NCI-H1417 treated with DMSO at 0.1 percent for 48 hours (cell line): Measurements from ENCODE around the gene TBL3.

ENCODE experiments used
- DNase-seq: peaks from one replicate; lab custom pipeline; 2025; lab: John Stamatoyannopoulos, UW

TBL3 gene

GRCh38 chr16:1982991-1983543 lies 11.2 kb downstream of the TBL3 start:
- no peak for DNase-seq

GRCh38 chr16:1983544-1984346 lies 11.9 kb downstream of the TBL3 start, which contains the start of gene GFER:
Gene GFER, plus strand, starts transcription at chr16:1984193. Its CDS starts 26 bp downstream, at chr16:1984219.
- DNase-seq = peak; percentile 38

DNA sequence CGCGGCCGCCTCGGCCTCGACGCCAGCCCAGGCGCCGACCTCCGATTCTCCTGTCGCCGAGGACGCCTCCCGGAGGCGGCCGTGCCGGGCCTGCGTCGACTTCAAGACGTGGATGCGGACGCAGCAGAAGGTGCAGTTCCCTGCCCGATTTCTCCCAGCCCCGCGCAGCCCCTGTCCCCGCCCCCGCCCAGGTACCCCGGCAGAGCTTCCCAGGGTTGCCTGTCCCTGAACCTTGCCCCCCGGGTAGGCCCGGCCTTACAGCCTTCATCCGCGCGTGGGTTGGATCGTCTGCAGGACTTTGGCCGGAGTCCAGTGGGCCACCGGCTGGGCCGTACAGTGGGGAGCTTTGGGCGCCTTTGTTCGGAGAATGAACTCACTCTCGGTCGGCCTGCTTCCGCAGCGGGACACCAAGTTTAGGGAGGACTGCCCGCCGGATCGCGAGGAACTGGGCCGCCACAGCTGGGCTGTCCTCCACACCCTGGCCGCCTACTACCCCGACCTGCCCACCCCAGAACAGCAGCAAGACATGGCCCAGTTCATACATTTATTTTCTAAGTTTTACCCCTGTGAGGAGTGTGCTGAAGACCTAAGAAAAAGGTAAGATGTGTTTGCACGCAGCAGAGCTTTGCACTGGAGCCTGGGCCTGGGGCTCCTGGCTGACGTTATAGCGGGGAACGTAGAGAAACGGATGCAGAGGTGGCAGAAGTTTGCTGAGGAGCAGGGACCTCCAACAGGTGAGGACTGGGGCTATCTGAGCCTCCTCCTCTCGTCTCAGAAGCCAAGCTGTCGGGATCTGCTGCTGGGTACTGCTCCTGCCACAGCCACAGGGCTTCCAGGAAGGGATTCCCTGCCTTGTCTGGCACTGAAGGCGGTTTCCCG lies 12.7 kb downstream of the TBL3 start:
- DNase-seq = no peak

- no peak for DNase-seq
Measured at GRCh38 chr16:1985466-1986150, 13.8 kb downstream of the TBL3 start.

DNA sequence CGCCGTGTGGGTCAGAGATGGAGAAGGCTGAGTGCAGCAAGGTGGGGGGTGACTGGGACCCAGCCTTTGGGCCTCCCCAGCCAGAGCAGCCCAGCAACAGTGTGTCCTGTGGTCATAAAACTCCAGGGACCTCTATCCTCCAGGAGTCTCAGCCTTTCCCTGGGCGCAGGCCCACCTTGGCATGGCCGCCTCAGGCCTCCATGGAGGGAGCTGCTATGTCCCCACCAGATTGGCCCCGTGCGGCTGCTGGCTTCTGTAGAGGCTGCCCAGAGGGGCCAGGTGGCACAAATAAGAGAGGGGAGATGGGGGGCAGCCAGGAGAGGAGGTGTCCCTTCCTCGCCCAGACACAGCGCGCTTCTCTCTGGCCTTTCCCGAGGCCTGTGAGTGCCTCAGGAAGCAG lies 15.3 kb downstream of the TBL3 start:
- no peak for DNase-seq

- DNase-seq = no peak
Measured at GRCh38 chr16:1989209-1990100, 17.6 kb downstream of the TBL3 start, which contains the start of gene SYNGR3. Gene SYNGR3, plus strand, starts transcription at chr16:1989970. Its CDS starts 133 bp downstream, at chr16:1990103.

GRCh38 chr16:1990101-1990350 lies 18.2 kb downstream of the TBL3 start:
- no peak for DNase-seq

GRCh38 chr16:1990351-1991134 lies 18.7 kb downstream of the TBL3 start:
- DNase-seq = no peak

- DNase-seq = no peak
Measured at GRCh38 chr16:1991135-1991551, 19.3 kb downstream of the TBL3 start.

DNA sequence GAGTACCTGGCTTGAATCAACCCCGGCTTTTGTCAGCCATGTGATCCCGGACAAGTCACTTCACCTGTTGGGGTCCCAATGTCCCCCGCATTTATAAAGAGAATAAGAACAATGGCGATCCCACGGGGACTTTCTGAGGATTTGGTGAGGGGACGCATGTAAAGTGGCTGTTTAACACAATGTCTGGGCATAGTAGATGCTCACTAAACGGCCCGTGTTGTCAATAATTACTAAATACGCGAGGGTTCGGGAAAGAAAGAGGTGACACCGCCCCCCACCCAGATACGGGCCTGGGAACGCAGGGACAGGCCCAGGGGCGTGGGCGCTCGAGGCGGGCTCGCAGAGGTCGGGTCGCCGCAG lies 19.7 kb downstream of the TBL3 start:
- no peak for DNase-seq

GRCh38 chr16:1991948-1992703 lies 20.3 kb downstream of the TBL3 start:
- no peak for DNase-seq

DNA sequence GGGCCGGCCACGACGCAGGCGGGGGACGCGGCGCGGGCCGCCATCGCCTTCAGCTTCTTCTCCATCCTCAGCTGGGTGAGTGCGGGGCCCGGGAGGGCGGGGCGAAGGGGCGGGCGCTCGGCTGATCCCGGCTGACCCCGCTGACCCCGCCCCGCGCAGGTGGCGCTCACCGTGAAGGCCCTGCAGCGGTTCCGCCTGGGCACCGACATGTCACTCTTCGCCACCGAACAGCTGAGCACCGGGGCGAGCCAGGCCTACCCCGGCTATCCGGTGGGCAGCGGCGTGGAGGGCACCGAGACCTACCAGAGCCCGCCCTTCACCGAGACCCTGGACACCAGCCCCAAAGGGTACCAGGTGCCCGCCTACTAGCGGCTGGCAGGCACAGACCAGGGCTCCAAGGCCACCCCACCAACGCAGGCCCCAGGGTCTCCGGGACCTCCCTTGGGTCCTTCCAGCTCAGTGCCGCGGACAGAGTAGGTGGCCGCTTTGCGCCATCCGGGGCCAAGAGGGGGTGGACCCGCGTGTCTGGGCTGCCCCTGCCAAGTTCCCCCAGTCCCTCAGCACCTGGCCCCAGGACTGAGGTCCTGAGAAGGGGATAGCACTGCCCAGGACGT lies 21.0 kb downstream of the TBL3 start:
- DNase-seq = no peak

GRCh38 chr16:1993731-1994131 lies 21.9 kb downstream of the TBL3 start:
- DNase-seq = no peak

DNA sequence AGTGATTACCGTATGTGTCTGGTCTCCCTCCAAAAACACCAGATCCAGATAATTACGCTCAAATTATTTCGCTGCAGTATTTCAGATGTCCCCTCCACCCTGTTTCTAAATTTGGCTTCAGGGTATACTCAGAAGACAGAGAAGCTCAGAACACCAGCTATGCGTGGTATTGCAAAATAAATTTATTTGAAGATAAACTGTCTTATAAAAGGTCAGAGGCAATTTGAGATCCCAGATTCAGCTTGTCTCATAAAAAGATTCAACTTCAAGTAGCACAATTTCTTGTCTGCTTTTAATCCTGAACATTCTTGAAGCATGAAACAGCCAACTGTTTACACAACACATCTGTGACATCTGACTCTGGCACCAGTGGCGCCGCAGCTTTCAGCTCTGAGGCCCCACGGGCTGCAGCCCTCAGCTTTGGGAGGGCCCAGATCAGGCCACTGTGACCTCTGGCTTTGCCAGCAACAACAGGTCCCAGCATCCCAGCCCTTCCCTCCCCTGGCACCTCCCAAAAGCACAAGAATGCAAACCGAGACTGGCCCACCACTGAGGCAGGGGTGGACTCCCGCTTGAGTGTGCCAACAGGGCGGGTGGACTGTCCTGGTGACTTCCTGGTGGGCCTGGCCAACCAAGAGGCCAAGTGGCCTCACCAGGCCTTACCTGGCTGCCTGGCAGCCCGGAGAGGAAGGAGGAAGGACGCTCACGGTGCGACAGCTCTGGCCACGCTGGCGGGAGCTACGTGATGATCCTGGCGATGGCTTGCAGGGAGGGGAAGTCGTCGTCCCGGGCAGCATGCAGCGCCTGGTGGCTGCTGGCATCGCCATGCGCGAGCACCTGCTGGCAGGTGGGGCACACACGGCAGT lies 25.9 kb downstream of the TBL3 start:
- DNase-seq = no peak

DNA sequence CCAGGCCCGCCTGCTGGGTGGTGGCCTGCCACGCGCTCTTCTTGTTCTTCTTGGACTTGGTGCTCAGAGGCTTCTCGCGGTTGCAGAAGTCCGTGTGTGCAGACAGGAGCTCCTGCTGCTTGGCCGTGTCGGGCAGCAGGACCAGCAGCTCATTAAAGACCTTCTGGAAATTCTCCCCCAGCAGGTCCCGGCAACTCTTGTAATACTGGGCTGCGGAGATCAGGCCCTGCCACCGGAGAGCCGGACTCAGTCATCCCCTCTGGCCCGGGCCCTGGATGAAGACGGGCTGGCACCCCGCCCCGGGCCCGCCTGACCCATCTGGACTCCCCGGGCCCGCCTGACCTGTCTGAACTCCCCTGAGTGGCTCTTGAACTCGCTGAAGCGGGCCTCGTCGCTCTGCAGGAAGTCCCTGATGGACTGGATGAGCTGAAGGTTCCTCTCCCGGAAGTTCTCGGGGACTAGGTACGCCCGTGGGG lies 26.5 kb downstream of the TBL3 start:
- DNase-seq = no peak

- no peak for DNase-seq
Measured at GRCh38 chr16:1998852-1999801, 27.3 kb downstream of the TBL3 start.
